BJ (cell line): Measurements from ENCODE around the gene IFNA10. TPM values are rescaled to one million over a fixed set of nuclear protein-coding genes. Genes with fewer than 3 reads are reported as not detected.
"Not testable (repeated sequence)": the region's sequence is repeated elsewhere in the genome, so short reads cannot be mapped to it uniquely, and the experiment has no call there.

Source experiments
- CTCF ChIA-PET: fragments of 350-600 bp; formaldehyde crosslinking; extraction: SDS; loops from one replicate; lab custom pipeline; 2021; ENCODE audit warnings: antibody characterized with exemption, inconsistent platforms; lab: Yijun Ruan, JAX
- POLR2A ChIA-PET: fragments of 300-600 bp; sonication (Branson Sonifier 250); formaldehyde crosslinking; extraction: SDS; loops from one replicate; lab custom pipeline; 2021; ENCODE audit warnings: antibody characterized with exemption; lab: Charles Lee
- DNase-seq: peaks from one replicate; pipeline ENCODE4 v3.0.0-alpha.2; 2011; ENCODE audit warnings: low read depth
- H3K27me3 ChIP-seq: 2 replicates; pipeline ENCODE4 v1.6.0; 2011; ENCODE audit warnings: low read length; ENCODE audit not compliant: control insufficient read depth, insufficient read depth
- H3K36me3 ChIP-seq: 2 replicates; pipeline ENCODE4 v1.5.1; 2011; ENCODE audit warnings: low read length; ENCODE audit not compliant: control insufficient read depth, insufficient read depth
- H3K4me3 ChIP-seq: 2 replicates; pipeline ENCODE4 v1.5.1; 2011; ENCODE audit warnings: low read depth, mild to moderate bottlenecking, control low read depth, low read length
- CTCF ChIP-seq: IDR thresholded peaks from 2 replicates; pipeline ENCODE4 v1.5.1; 2011; ENCODE audit warnings: low read depth, mild to moderate bottlenecking, control low read depth, inconsistent platforms, low read length, moderate library complexity; ENCODE audit not compliant: insufficient read depth
- polyA plus RNA-seq: library from polyadenylated mRNA; depleted of rRNA; stranded (reverse); fragments of >200 nt; gene quantifications from 2 replicates; pipeline ENCODE4 v1.2.3, GENCODE V29; 2011

The IFNA10 gene
- polyA plus RNA-seq, 1 experiment, result not detected

GRCh38 chr9:21210311-21210710 lies 3.4 kb upstream of the IFNA10 start:
- Histone ChIP-seq H3K36me3 (no peaks in the 10 kb centered on the region), H3K27me3 (no peaks in the 10 kb centered on the region), H3K4me3 (no peak overlapping the region)
- CTCF ChIA-PET, result no interaction called here
- TF ChIP-seq CTCF, result no peak
- DNase-seq, result no peak
- POLR2A ChIA-PET, result no interaction called here

- no peak for TF ChIP-seq CTCF
- POLR2A ChIA-PET, result no interaction called here
- Histone ChIP-seq H3K4me3 (no peak overlapping the region), H3K36me3 (no peaks in the 10 kb centered on the region), H3K27me3 (peaks cover 2% of the 10 kb centered on the region; the same call in 1 of the 2 replicates)
- CTCF ChIA-PET, result no interaction called here
- no peak for DNase-seq
These were observed 1.7 kb downstream of the IFNA10 start for GRCh38 chr9:21205204-21205603.

- H3K4me3 ChIP-seq, H3K27me3 ChIP-seq, H3K36me3 ChIP-seq, POLR2A ChIA-PET, DNase-seq: not testable (repeated sequence)
- CTCF ChIA-PET, result interaction anchor here (1.4 kb wide), 1 partner anchor 11 kb away, joined by 4 read pairs; no protein-coding TSS in a partner anchor
These were observed 4.8 kb downstream of the IFNA10 start, which contains the start of gene IFNA7 for GRCh38 chr9:21202105-21202504. IFNA7 (minus strand) TSS chr9:21202205; CDS start chr9:21202165, 40 bp downstream.

GRCh38 chr9:21194867-21195776 lies 11.8 kb downstream of the IFNA10 start:
- CTCF ChIA-PET, result interaction anchor here (0.7 to 1.6 kb wide), 7 partner anchors 9 to 596 kb away, joined by 3 to 5 read pairs (median 4); partner anchors contain the start of gene IFNA10
- POLR2A ChIA-PET, H3K36me3 ChIP-seq: not testable (repeated sequence)

GRCh38 chr9:21187487-21187886 lies 19.5 kb downstream of the IFNA10 start, which contains the start of gene IFNA4:
IFNA4 (minus strand) TSS chr9:21187587; CDS start chr9:21187531, 56 bp downstream.
- H3K4me3 ChIP-seq, H3K36me3 ChIP-seq, DNase-seq, CTCF ChIA-PET, H3K27me3 ChIP-seq, POLR2A ChIA-PET: not testable (repeated sequence)

More at GRCh38 chr9:21194867-21195776, 11.8 kb downstream of the IFNA10 start:
- peak; percentile 54 for TF ChIP-seq CTCF
- not testable (repeated sequence) for H3K4me3 ChIP-seq, H3K27me3 ChIP-seq, DNase-seq
